ENCODE data around the gene MYO1E.

GRCh38 chr15:59216911-59217310, 155.8 kb downstream of the MYO1E start:
- TF ChIP-seq POLR2A (IDR thresholded peaks at IDR 0.05): no peak
- no peak for TF ChIP-seq CTCF (IDR thresholded peaks at IDR 0.05 in 8 of 11, conservative IDR thresholded peaks at IDR 0.05 in 3 of 11)
- no peak for TF ChIP-seq POLR2AphosphoS5 (IDR thresholded peaks at IDR 0.05)

All from spleen (tissue), 7 donors.